H1 (cell line): Measurements from ENCODE around the gene TLE2. TPM values are rescaled to one million over a fixed set of nuclear protein-coding genes. Genes with fewer than 3 reads are reported as not detected.

Experiments used
- BRCA1 ChIP-seq: IDR thresholded peaks from 2 replicates; pipeline ENCODE4 v1.6.1; 2012; ENCODE audit warnings: low read depth, low read length, improper control_type of control experiment
- CBX8 ChIP-seq: fragments of 300-800, 300-1000 bp; sonication (generic); IDR thresholded peaks from 2 replicates; pipeline ENCODE4 v1.7.1; 2016; ENCODE audit warnings: low read depth, low read length, borderline replicate concordance
- CHD2 ChIP-seq: IDR thresholded peaks from 2 replicates; pipeline ENCODE4 v1.6.1; 2012; ENCODE audit warnings: low read length, improper control_type of control experiment
- E2F6 ChIP-seq: IDR thresholded peaks from 2 replicates; pipeline ENCODE4 v1.6.1; 2012; ENCODE audit warnings: inconsistent platforms
- JUN ChIP-seq: IDR thresholded peaks from 2 replicates; pipeline ENCODE4 v1.6.1; 2011; ENCODE audit warnings: low read depth, mild to moderate bottlenecking, improper control_type of control experiment, low read length
- KDM5A ChIP-seq: fragments of 200-600 bp; IDR thresholded peaks from 2 replicates; pipeline ENCODE4 v1.7.1; 2012; ENCODE audit warnings: mild to moderate bottlenecking, low read length, inconsistent platforms, mixed read lengths
- PHF8 ChIP-seq: fragments of 200-600 bp; sonication (generic); conservative IDR thresholded peaks from 2 replicates; pipeline ENCODE4 v1.7.1; 2012; ENCODE audit warnings: low read depth, mild to moderate bottlenecking, inconsistent platforms, low read length, moderate library complexity
- SIX5 ChIP-seq: IDR thresholded peaks from 2 replicates; pipeline ENCODE4 v1.6.1; 2011; ENCODE audit warnings: mild to moderate bottlenecking, low read depth, low read length
- SP2 ChIP-seq: IDR thresholded peaks from 2 replicates; pipeline ENCODE4 v1.6.1; 2012; ENCODE audit warnings: mild to moderate bottlenecking, low read length, inconsistent platforms
- SP4 ChIP-seq: IDR thresholded peaks from 2 replicates; pipeline ENCODE4 v1.6.1; 2012; ENCODE audit warnings: low read length, inconsistent platforms
- YY1 ChIP-seq: IDR thresholded peaks from 2 replicates; pipeline ENCODE4 v1.6.1; 2011; ENCODE audit warnings: low read depth, mild to moderate bottlenecking, low read length
- polyA plus RNA-seq, 7 experiments: library from polyadenylated mRNA; depleted of rRNA in 3 of 7; stranded (reverse) in 5 of 7; unstranded in 2 of 7; fragments of >200 nt in 5 of 7; fragments of 200-250 nt in 2 of 7; gene quantifications; 1 replicate in 5 of 7; 2 replicates in 1 of 7; 4 replicates in 1 of 7; pipeline versions ENCODE4 v1.2.1 to v1.2.3, GENCODE V29; 2011 to 2013; ENCODE audit warnings: missing spikeins in 2 of 7, mixed read lengths in 2 of 7
- total RNA-seq: library from RNA; stranded (reverse); fragmentation: NEBNext Ultra II Directional; extraction: Animal tissue kit (Norgen Biotek cat#: 25700); gene quantifications from 2 replicates; pipeline ENCODE4 v1.2.1, GENCODE V29; 2021

The TLE2 gene
- total and polyA plus RNA-seq, 2 of the 8 experiments (the other 6 are each of a cell fraction or from before 2014, with no cell fraction given), result 8.0 to 11.5 TPM

GRCh38 chr19:3057275-3057714 is 28.2 kb upstream of the TLE2 start (continued):
- TF ChIP-seq E2F6 (0 out of 2 replicates have a peak, but pooled peaks have one; percentile 22), YY1 (0 out of 2 replicates have a peak, but pooled peaks have one; percentile 45), SIX5 (no peak), JUN (no peak), CBX8 (no peak), KDM5A (no peak), BRCA1 (no peak), SP2 (no peak), PHF8 (no peak), SP4 (no peak), CHD2 (no peak)
